Measurements from ENCODE around the gene ST6GALNAC3. TPM values are rescaled to one million over a fixed set of nuclear protein-coding genes. Genes with fewer than 3 reads are reported as not detected.

ST6GALNAC3 gene
- total RNA-seq, 1 donor from 2014 or later, result 7.3 TPM

DNA sequence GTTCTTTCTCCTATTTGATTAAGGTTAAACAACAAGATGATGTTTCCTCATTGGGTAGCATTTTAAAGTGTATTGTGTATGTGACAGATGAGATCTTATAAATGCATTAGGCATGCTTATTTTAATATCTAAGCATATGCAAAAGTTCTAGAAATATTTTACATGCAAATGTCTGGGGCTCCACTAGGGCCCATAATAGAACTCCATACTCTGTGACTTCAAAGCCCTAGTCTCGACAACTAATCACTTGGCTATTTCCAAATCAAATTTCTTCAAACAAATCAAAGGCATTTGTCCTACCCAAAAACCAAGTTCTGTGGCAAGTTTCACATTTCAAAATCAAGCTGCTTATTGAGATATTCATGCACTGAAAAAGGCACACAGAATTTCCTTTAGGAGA, 407.1 kb downstream of the ST6GALNAC3 start:
- Mint-ChIP-seq H3K27ac (ENCODE audit: unreplicated experiment) (no peak overlapping the region), H3K4me3 (ENCODE audit: unreplicated experiment) (no peak overlapping the region), H3K9me3 (ENCODE audit: unreplicated experiment) (peaks cover 7% of the 10 kb centered on the region), H3K36me3 (ENCODE audit: unreplicated experiment) (no peaks in the 10 kb centered on the region), H3K4me1 (ENCODE audit: unreplicated experiment) (no peaks in the 10 kb centered on the region), H3K27me3 (ENCODE audit: unreplicated experiment) (no peaks in the 10 kb centered on the region)
- TF ChIP-seq, protein P1, sequence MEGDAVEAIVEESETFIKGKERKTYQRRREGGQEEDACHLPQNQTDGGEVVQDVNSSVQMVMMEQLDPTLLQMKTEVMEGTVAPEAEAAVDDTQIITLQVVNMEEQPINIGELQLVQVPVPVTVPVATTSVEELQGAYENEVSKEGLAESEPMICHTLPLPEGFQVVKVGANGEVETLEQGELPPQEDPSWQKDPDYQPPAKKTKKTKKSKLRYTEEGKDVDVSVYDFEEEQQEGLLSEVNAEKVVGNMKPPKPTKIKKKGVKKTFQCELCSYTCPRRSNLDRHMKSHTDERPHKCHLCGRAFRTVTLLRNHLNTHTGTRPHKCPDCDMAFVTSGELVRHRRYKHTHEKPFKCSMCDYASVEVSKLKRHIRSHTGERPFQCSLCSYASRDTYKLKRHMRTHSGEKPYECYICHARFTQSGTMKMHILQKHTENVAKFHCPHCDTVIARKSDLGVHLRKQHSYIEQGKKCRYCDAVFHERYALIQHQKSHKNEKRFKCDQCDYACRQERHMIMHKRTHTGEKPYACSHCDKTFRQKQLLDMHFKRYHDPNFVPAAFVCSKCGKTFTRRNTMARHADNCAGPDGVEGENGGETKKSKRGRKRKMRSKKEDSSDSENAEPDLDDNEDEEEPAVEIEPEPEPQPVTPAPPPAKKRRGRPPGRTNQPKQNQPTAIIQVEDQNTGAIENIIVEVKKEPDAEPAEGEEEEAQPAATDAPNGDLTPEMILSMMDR (IDR thresholded peaks at IDR 0.05), result no peak
- no peak for DNase-seq (ENCODE audit: extremely low spot score, unreplicated experiment)

DNA sequence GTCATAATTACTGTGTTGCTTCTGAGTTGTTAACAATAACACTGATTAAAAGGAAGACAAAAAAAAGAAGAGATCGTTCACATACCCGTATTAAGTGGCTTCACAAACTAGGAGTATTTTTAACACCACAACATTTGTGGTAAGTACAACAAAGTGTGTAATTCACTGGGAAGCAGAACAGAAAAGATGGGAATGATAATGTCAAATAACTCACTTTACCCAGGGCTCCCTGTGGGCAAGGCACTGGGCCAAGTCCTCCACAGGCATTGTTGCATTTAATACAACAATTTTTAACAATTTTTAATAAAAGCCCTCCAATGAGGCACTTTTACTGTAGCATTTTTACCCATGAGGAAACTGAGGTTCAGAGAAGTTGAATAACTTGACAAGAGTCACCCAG, 407.7 kb downstream of the ST6GALNAC3 start:
- Mint-ChIP-seq H3K4me1 (ENCODE audit: unreplicated experiment) (no peaks in the 10 kb centered on the region), H3K36me3 (ENCODE audit: unreplicated experiment) (no peaks in the 10 kb centered on the region), H3K27me3 (ENCODE audit: unreplicated experiment) (no peaks in the 10 kb centered on the region), H3K27ac (ENCODE audit: unreplicated experiment) (no peak overlapping the region), H3K4me3 (ENCODE audit: unreplicated experiment) (no peak overlapping the region), H3K9me3 (ENCODE audit: unreplicated experiment) (peaks cover 7% of the 10 kb centered on the region)
- TF ChIP-seq, protein P1 (IDR thresholded peaks at IDR 0.05), result no peak
- DNase-seq (ENCODE audit: extremely low spot score, unreplicated experiment), result no peak

DNA sequence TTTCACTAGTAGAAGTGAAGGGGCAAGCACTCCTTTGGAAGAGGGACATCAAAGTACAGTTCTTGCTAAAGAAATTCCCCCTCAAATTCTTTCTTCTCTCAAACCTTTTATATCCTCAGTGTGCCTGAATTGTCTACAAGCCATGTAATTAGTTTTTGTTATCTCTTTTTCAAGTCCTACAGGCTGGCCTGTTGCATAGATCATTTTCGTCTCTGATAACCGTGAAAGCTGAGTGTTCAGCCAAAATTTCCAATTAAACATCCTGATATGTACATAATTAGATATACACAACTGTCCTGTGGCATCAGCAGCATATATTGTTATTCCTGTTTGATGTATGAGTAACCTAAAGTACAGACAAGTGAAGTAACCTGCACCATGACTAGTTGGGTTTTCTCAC, 417.2 kb downstream of the ST6GALNAC3 start:
- H3K27ac Mint-ChIP-seq (ENCODE audit: unreplicated experiment), result no peak overlapping the region
- peaks cover 3% of the 10 kb centered on the region for H3K9me3 Mint-ChIP-seq (ENCODE audit: unreplicated experiment)
- H3K4me1 Mint-ChIP-seq (ENCODE audit: unreplicated experiment), result no peaks in the 10 kb centered on the region
- no peaks in the 10 kb centered on the region for H3K36me3 Mint-ChIP-seq (ENCODE audit: unreplicated experiment)
- DNase-seq (ENCODE audit: extremely low spot score, unreplicated experiment), result no peak
- TF ChIP-seq, protein P1 (IDR thresholded peaks at IDR 0.05), result no peak
- H3K27me3 Mint-ChIP-seq (ENCODE audit: unreplicated experiment), result no peaks in the 10 kb centered on the region
- no peak overlapping the region for H3K4me3 Mint-ChIP-seq (ENCODE audit: unreplicated experiment)

DNA sequence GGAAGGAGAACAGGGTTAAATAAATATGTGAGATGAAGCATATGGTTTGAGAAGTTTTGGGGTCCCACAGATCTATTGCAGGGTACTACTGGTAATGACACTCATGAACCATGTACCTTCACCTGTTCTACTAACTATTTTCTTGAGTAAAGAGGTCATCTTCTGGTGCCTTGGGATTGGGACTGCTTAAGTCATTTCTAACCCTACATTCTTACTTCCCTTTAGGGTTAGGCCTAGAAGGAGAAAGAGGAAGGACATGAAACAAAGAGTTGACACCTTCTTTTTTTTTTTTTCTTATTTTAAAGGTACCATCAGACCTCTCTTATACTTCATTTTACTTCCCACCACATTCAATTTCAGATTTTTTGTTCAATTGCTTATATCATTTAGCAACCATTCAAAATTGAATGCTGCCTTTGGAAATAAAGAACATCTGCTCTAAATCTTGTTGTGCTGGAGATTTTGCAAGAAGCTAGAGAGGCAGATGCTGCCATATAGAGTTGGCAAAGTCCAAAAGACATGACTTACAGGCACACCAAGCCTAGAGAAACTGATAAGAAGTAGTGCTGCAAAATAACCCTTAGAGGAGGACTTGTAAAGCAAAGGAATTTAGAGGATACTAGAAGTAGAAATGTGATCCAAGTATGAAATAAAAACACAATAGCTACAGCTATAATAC, 418.3 kb downstream of the ST6GALNAC3 start:
- H3K27ac Mint-ChIP-seq (ENCODE audit: unreplicated experiment), result no peak overlapping the region
- TF ChIP-seq, protein P1 (IDR thresholded peaks at IDR 0.05), result no peak
- no peak for DNase-seq (ENCODE audit: extremely low spot score, unreplicated experiment)
- no peaks in the 10 kb centered on the region for H3K4me1 Mint-ChIP-seq (ENCODE audit: unreplicated experiment)
- H3K36me3 Mint-ChIP-seq (ENCODE audit: unreplicated experiment), result no peaks in the 10 kb centered on the region
- H3K9me3 Mint-ChIP-seq (ENCODE audit: unreplicated experiment), result peaks cover 3% of the 10 kb centered on the region
- no peak overlapping the region for H3K4me3 Mint-ChIP-seq (ENCODE audit: unreplicated experiment)
- H3K27me3 Mint-ChIP-seq (ENCODE audit: unreplicated experiment), result no peaks in the 10 kb centered on the region

DNA sequence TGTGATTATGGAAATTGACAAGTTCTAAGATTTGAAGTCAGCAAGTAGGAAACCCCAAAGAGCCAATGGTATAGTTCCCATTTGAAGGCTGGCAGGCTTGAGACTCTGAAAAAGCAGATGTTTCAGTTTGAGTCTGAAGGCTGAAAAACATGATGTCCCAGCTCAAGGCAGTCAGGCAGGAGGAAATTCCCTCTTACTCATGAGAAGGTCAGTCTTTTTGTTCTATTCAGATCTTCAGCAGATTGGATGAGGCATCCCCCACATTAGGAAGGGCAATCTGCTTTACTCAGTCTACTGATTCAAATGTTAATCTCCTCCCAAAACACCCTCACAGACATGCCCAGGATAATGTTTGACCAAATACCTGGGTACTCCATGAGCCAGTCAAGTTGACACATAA, 420.3 kb downstream of the ST6GALNAC3 start:
- no peak overlapping the region for H3K4me3 Mint-ChIP-seq (ENCODE audit: unreplicated experiment)
- no peaks in the 10 kb centered on the region for H3K4me1 Mint-ChIP-seq (ENCODE audit: unreplicated experiment)
- no peak overlapping the region for H3K27ac Mint-ChIP-seq (ENCODE audit: unreplicated experiment)
- no peak for DNase-seq (ENCODE audit: extremely low spot score, unreplicated experiment)
- H3K9me3 Mint-ChIP-seq (ENCODE audit: unreplicated experiment), result no peaks in the 10 kb centered on the region
- H3K36me3 Mint-ChIP-seq (ENCODE audit: unreplicated experiment), result no peaks in the 10 kb centered on the region
- TF ChIP-seq, protein P1 (IDR thresholded peaks at IDR 0.05), result no peak
- H3K27me3 Mint-ChIP-seq (ENCODE audit: unreplicated experiment), result no peaks in the 10 kb centered on the region
